Activated CD4-positive, alpha-beta memory T cell treated with anti-CD3 and anti-CD28 coated beads, Interleukin-2, amount 10 ng/mL, durations not matched to agents 7 days and 5 days (primary cell): ENCODE results near the gene SDS. TPM values are rescaled to one million over a fixed set of nuclear protein-coding genes. Genes with fewer than 3 reads are reported as not detected.

ENCODE experiments used
- CTCF ChIA-PET: fragments of 350-600 bp; sonication (Branson Sonifier 250); formaldehyde crosslinking; loops from one replicate; lab custom pipeline; 2021; ENCODE audit warnings: antibody characterized with exemption, inconsistent platforms; lab: Charles Lee
- POLR2A ChIA-PET: fragments of 350-600 bp; sonication (Branson Sonifier 250); formaldehyde crosslinking; loops from one replicate; lab custom pipeline; 2021; ENCODE audit warnings: antibody characterized with exemption; lab: Charles Lee
- DNase-seq: peaks from one replicate; pipeline ENCODE4 v3.0.0-alpha.2; 2020
- H3K27ac Mint-ChIP-seq: one replicate; pipeline ENCODE4 v1.8.0; 2021; ENCODE audit warnings: mild to moderate bottlenecking, mixed read lengths
- H3K27me3 Mint-ChIP-seq: one replicate; pipeline ENCODE4 v1.8.0; 2021; ENCODE audit warnings: mixed read lengths
- H3K36me3 Mint-ChIP-seq: one replicate; pipeline ENCODE4 v1.8.0; 2021; ENCODE audit warnings: low read depth, mixed read lengths
- H3K4me1 Mint-ChIP-seq: one replicate; pipeline ENCODE4 v1.8.0; 2021; ENCODE audit warnings: mixed read lengths
- H3K4me3 Mint-ChIP-seq: one replicate; pipeline ENCODE4 v1.8.0; 2021; ENCODE audit warnings: mild to moderate bottlenecking, mixed read lengths
- H3K9me3 Mint-ChIP-seq: one replicate; pipeline ENCODE4 v1.8.0; 2021; ENCODE audit warnings: mixed read lengths
- total RNA-seq, 2 experiments: library from RNA; stranded (reverse); gene quantifications; one replicate each; pipeline ENCODE4 v1.2.3, GENCODE V29; 2021

SDS gene
- total RNA-seq, 2 experiments from 2014 or later: not detected

DNA sequence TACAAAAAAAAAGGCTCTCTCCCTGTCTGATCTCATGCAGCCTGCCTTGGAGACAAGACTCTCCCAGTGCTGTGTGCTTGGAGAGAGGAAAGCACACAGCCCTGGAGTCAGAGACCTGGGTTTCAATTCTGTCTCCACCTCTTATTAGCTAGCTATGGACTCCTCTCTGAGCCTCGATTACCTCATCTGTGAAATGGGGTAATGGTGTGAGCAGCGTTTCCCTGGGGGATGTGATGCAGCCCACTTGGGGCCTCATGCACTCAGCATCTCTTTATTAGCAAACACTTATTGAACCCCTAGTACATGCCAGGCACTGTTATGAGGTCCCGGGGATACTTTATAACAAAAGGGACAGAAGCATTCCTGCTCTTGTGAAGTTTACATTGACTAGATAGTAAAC is 12.5 kb downstream of the SDS start:
- ChIA-PET CTCF (no interaction called here), POLR2A (no interaction called here)
- H3K27me3 Mint-ChIP-seq: no peaks in the 10 kb centered on the region
- no peak overlapping the region for H3K27ac Mint-ChIP-seq
- no peaks in the 10 kb centered on the region for H3K36me3 Mint-ChIP-seq
- no peaks in the 10 kb centered on the region for H3K9me3 Mint-ChIP-seq
- no peak for DNase-seq
- H3K4me1 Mint-ChIP-seq: no peaks in the 10 kb centered on the region
- no peak overlapping the region for H3K4me3 Mint-ChIP-seq

DNA sequence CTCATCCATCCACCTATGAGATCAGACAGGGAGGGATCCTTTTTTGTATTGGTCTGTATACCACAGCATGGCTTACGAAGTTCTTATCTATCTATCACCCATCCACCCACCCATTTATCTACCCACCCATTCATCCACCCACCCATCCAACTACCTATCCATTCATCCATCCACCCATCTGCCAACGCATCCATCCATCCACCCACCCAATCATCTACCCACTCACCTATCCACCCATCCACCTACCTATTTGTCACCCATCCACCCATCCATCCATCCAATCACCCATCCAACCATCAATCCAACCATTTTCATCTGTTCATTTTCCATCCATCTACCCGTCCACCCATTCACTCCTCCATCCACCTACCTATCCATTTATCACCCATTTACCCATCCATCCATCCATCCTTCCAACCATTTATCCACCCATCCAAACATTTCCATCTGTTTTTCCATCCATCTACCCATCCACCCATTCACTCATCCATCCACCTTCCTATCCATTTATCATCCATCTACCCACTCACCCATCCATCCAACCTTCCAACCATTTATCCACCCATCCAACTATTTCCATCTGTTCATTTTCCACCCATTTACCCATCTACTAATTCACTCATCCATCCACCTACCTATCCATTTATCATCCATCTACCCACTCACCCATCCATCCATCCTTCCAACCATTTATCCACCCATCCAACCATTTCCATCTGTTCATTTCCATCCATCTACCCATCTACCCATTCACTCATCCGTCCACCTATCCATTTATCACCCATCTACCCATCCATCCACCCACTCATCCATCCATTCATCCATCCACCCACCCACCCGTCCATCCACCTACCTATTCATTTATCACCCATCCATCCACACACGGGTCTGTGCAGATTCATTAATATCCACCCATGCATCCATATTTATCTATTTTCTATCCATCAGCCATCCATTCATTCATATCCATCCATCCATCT is 13.3 kb downstream of the SDS start:
- no peaks in the 10 kb centered on the region for H3K9me3 Mint-ChIP-seq
- H3K27ac Mint-ChIP-seq: no peak overlapping the region
- ChIA-PET CTCF (no interaction called here), POLR2A (no interaction called here)
- no peaks in the 10 kb centered on the region for H3K36me3 Mint-ChIP-seq
- H3K27me3 Mint-ChIP-seq: no peaks in the 10 kb centered on the region
- no peak for DNase-seq
- no peaks in the 10 kb centered on the region for H3K4me1 Mint-ChIP-seq
- no peak overlapping the region for H3K4me3 Mint-ChIP-seq

DNA sequence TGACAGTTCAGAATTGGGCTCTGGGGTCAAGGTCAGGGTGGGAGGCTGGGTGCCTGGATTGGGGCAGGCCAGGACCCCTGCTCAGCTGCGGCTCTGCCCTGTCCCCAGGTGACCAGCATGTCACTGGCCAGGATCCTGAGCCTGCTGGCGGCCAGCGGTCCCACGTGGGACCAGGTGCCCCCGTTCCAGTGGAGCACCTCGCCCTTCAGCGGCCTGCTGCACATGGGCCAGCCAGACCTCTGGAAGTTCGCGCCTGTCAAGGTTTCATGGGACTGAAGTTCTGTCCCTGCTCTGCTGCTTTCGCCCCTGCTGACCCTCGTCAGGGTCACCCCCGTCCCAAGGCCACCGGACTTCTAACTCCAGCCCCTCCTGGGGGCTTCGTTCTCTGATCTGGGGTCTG is 15.3 kb downstream of the SDS start:
- H3K36me3 Mint-ChIP-seq: no peaks in the 10 kb centered on the region

DNA sequence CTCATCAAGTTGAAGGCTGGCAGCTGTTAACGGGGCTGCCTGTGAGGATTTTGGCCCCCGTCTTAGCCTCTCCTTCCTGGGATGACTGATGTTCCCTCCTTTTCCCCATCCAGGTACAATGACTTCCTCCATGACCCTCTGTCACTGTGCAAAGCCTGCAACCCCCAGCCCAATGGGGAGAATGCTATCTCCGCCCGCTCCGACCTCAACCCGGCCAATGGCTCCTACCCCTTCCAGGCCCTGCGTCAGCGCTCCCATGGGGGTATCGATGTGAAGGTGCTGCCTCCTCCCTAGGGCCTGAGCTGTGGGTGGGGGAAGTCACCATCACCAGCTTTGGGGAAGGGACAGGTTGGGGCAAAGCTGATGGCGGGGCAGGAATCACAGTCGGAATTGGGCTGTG is 16.1 kb downstream of the SDS start:
- ChIA-PET CTCF (no interaction called here), POLR2A (no interaction called here)
- no peaks in the 10 kb centered on the region for H3K9me3 Mint-ChIP-seq
- H3K4me1 Mint-ChIP-seq: no peaks in the 10 kb centered on the region
- no peaks in the 10 kb centered on the region for H3K27me3 Mint-ChIP-seq
- H3K27ac Mint-ChIP-seq: no peak overlapping the region
- no peaks in the 10 kb centered on the region for H3K36me3 Mint-ChIP-seq
- DNase-seq: no peak
- H3K4me3 Mint-ChIP-seq: no peak overlapping the region

More for the DNA sequence above, 15.3 kb downstream of the SDS start:
- Mint-ChIP-seq H3K4me3 (no peak overlapping the region), H3K27me3 (no peaks in the 10 kb centered on the region), H3K9me3 (no peaks in the 10 kb centered on the region), H3K4me1 (no peaks in the 10 kb centered on the region), H3K27ac (no peak overlapping the region)
- POLR2A ChIA-PET: no interaction called here
- DNase-seq: no peak
- CTCF ChIA-PET: no interaction called here

DNA sequence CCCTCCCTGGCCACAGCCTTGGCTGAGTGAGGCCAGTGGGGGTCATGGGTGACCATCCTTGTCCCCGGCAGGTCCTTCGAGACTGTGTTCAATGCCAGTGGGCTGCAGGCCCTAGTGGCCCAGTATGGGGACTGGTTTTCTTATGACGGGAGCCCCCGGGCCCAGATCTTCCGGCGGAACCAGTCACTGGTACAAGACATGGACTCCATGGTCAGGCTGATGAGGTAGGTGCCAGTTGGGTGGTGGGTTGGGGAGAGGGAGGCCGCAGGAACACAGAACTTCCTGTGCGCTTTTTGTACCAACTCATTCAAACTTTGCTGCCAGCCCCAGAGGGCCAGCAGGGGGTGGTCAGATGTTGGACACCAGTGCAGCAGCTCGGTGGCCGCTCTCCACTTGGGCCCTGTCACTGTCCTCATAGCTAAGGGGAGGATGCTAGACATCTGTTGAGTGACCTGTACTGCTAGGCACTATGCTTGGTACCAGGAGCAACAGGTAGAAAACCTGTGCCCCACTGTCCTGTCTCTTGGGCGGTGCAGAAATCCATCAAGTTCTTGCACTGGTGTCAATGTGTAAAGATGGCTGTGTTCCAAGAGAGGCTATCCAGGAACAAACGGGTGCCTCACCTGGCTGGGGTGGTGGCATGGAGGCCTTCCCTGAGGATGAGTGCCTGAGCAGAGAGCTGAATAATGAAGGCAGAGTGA is 16.7 kb downstream of the SDS start:
- no peak for DNase-seq
- POLR2A ChIA-PET: no interaction called here
- Mint-ChIP-seq H3K9me3 (no peaks in the 10 kb centered on the region), H3K27me3 (no peaks in the 10 kb centered on the region), H3K4me1 (no peaks in the 10 kb centered on the region), H3K27ac (no peak overlapping the region), H3K36me3 (no peaks in the 10 kb centered on the region), H3K4me3 (no peak overlapping the region)
- CTCF ChIA-PET: no interaction called here

DNA sequence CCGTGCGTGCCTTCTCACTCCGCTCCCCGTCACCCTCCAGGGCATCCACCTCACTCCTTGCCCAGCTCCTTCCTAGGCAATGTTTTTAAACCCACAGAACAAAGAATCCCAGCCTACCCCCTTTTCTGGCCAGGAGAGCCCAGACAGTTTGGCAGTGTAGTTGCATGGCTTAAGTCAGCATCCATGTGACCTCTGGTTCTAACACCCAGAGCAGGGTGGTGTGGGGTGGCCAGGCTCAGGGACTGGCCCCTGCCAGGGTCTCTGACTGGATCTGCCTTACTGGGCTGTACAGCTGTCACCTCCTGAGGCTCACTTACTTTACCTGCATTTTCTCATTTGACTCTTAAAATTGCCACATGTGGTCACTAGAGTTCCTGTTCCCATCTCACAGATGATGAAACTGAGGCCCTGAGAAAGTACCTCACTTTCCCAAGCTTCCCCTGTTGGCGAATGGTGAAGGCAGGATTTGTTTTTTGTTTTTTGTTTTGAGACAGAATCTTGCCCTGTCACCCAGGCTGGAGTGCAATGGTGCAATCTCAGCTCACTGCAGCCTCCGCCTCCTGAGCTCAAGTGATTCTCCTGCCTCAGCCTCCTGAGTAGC is 18.3 kb downstream of the SDS start:
- no peak overlapping the region for H3K4me3 Mint-ChIP-seq
- no peaks in the 10 kb centered on the region for H3K9me3 Mint-ChIP-seq
- no peak for DNase-seq
- H3K27me3 Mint-ChIP-seq: no peaks in the 10 kb centered on the region
- H3K27ac Mint-ChIP-seq: no peak overlapping the region
- H3K4me1 Mint-ChIP-seq: no peaks in the 10 kb centered on the region
- no peaks in the 10 kb centered on the region for H3K36me3 Mint-ChIP-seq
- ChIA-PET POLR2A (no interaction called here), CTCF (no interaction called here)

DNA sequence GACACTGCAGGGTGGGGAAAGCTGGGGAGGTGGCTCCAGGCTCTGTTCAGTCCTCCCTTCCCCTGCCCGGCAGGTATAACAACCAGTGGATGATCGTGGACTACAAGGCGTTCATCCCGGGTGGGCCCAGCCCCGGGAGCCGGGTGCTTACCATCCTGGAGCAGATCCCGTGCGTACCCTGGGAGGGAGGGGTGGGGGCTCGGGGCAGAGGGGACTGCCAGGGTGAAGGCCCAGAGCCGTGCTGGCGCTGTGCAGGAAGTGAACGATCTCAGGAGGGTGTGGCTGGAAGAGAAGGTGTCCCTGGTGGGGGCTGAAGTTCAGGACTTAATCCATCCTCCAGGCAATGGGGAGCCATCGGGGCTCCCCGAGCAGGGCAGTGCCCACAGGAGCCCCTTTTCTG is 18.9 kb downstream of the SDS start:
- POLR2A ChIA-PET: no interaction called here
- CTCF ChIA-PET: no interaction called here
- H3K9me3 Mint-ChIP-seq: no peaks in the 10 kb centered on the region
- no peak overlapping the region for H3K4me3 Mint-ChIP-seq
- H3K36me3 Mint-ChIP-seq: no peaks in the 10 kb centered on the region
- no peak overlapping the region for H3K27ac Mint-ChIP-seq
- no peaks in the 10 kb centered on the region for H3K27me3 Mint-ChIP-seq
- no peaks in the 10 kb centered on the region for H3K4me1 Mint-ChIP-seq
- DNase-seq: no peak

DNA sequence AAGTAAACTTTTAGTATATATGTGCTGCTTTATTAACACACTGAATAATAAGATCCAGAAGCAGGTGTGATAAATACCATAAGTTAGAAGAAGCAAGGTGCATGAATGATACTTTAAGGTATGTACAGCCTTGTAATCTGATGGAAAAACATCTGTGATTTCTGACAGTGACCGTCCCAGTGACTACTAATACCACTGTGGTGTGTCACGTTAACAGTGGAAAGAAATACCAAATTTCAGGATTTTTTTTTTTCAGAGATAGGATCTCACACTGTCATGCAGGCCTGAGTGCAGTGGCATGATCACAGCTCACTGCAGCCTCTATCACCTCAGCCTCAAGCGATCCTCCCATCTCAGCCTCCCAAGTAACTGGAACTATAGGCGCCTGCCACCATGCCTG is 21.5 kb downstream of the SDS start:
- Mint-ChIP-seq H3K27ac (no peak overlapping the region), H3K9me3 (no peaks in the 10 kb centered on the region), H3K4me3 (no peak overlapping the region), H3K4me1 (no peaks in the 10 kb centered on the region), H3K36me3 (no peaks in the 10 kb centered on the region), H3K27me3 (no peaks in the 10 kb centered on the region)
- POLR2A ChIA-PET: no interaction called here
- DNase-seq: no peak
- CTCF ChIA-PET: no interaction called here

DNA sequence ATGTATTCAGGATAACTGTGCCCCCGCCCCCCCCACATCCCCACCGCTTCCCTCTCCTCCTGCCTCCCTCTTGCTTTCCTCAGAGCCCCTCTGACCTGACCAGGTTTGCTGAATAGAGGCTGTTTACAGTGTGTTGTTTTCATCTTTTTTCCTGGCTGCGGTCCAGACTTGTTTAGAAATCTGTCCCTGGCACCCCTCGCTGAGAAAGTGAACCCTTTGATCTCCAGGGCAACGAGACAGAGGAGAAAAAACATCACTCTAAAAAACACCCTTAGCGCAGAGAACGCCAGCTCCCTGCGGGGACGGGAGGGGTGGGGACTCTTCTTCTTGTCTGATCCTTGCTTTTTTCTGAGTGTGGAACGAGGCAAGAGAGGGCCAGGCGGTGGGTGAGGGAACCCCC is 22.5 kb downstream of the SDS start:
- Mint-ChIP-seq H3K27me3 (no peaks in the 10 kb centered on the region), H3K4me1 (no peaks in the 10 kb centered on the region), H3K4me3 (no peak overlapping the region), H3K36me3 (no peaks in the 10 kb centered on the region), H3K9me3 (no peaks in the 10 kb centered on the region), H3K27ac (no peak overlapping the region)
- DNase-seq: no peak
- POLR2A ChIA-PET: no interaction called here
- CTCF ChIA-PET: no interaction called here

DNA sequence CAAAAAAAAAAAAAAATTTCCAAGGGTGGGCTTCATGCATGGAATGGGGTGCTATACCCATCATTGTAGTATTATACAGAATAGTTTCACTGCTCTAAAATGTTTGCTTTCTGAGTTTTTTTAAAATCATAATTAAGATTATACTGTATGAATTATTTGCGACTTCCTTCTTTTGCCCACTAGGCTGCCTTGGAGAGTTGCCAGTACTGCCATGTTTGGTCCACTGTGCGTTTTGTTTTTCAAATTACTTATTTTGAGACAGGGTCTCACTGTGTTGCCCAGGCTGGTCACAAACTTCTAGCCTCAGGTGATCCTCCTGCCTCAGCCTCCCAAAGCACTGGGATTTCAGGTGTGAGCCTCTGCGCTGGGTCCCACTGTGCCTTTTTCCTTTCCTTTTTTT is 25.4 kb downstream of the SDS start:
- CTCF ChIA-PET: no interaction called here
- H3K4me3 Mint-ChIP-seq: no peak overlapping the region

DNA sequence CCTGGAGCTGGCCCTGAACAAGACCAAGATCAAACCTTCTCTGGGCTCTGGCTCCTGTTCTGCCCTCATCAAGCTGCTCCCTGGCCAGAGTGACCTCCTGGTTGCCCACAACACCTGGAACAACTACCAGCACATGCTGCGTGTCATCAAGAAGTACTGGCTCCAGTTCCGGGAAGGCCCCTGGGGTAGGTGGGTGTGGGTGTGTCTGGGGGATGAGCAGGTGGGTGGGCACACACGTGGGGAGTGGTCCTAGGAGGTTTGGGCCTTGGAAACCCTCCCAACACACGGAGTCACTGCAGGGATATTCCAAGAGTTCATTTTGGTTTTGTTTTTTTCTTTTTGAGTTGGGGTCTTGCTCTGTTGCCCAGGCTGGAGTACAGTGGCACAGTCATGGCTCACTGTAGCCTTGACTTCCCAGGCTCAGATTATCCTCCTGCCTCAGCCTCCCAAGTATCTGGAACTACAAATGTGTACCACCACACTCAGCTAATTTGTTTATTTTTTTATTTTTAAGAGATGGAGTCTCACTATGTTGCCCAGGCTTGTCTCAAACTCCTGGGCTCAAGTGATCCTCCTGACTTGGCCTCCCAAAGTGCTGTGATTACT is 28.8 kb downstream of the SDS start:
- H3K27me3 Mint-ChIP-seq: no peaks in the 10 kb centered on the region
- no peak overlapping the region for H3K4me3 Mint-ChIP-seq
- no peak overlapping the region for H3K27ac Mint-ChIP-seq
- peaks cover 6% of the 10 kb centered on the region for H3K4me1 Mint-ChIP-seq
- ChIA-PET CTCF (no interaction called here), POLR2A (interaction anchor here (0.5 kb wide), 1 partner anchor 178 kb away, joined by 3 read pairs; no protein-coding TSS in a partner anchor)
- no peak for DNase-seq
- H3K9me3 Mint-ChIP-seq: no peaks in the 10 kb centered on the region
- no peaks in the 10 kb centered on the region for H3K36me3 Mint-ChIP-seq

More for the DNA sequence above, 25.4 kb downstream of the SDS start:
- H3K27me3 Mint-ChIP-seq: no peaks in the 10 kb centered on the region
- no peaks in the 10 kb centered on the region for H3K4me1 Mint-ChIP-seq
- H3K9me3 Mint-ChIP-seq: no peaks in the 10 kb centered on the region
- no peak overlapping the region for H3K27ac Mint-ChIP-seq
- no peaks in the 10 kb centered on the region for H3K36me3 Mint-ChIP-seq
- DNase-seq: no peak
- POLR2A ChIA-PET: no interaction called here

DNA sequence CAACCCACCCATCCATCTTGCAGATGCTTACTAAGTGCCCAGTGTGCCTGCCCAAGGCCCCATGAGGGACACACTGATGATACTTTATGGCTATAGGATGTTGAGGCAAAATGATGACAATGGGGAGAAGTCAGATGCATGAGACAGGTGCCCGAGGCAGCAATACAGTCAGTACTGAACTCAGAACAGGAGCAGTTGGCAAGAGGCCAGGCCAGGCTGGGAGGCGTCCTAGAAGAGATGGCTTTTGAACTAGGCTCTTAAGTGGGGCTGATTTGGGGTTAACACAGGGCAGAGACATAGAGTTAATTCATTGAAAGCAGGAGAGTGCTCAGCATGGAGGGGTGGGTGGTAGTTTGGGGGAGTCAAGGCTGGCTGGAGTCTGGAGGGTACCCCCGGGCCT is 29.7 kb downstream of the SDS start:
- ChIA-PET CTCF (no interaction called here), POLR2A (interaction anchor here (0.5 kb wide), 1 partner anchor 177 kb away, joined by 3 read pairs; no protein-coding TSS in a partner anchor)
- H3K27me3 Mint-ChIP-seq: no peaks in the 10 kb centered on the region
- H3K27ac Mint-ChIP-seq: no peak overlapping the region
- peaks cover 6% of the 10 kb centered on the region for H3K4me1 Mint-ChIP-seq
- H3K4me3 Mint-ChIP-seq: no peak overlapping the region
- no peaks in the 10 kb centered on the region for H3K36me3 Mint-ChIP-seq
- no peaks in the 10 kb centered on the region for H3K9me3 Mint-ChIP-seq
- no peak for DNase-seq

DNA sequence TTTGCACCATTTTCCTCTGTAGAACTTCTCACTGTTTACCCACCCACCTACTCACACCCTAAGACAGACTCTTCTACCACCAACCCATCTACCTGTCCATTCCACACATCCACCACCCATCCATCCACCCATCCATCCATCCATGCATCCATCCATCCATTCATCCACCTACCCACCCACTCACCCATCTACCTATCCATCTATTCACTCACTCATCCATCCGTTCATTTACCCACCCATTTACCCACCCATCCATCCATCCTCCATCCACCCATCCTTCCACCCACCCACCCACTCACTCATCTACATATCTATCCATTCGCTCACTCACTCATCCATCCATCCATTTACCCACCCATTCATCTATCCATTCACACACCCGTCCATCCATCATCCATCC is 30.2 kb downstream of the SDS start:
- H3K9me3 Mint-ChIP-seq: no peaks in the 10 kb centered on the region
- CTCF ChIA-PET: no interaction called here
- no peaks in the 10 kb centered on the region for H3K27me3 Mint-ChIP-seq
- no peak overlapping the region for H3K4me3 Mint-ChIP-seq
- H3K4me1 Mint-ChIP-seq: peaks cover 6% of the 10 kb centered on the region
- POLR2A ChIA-PET: no interaction called here
- no peak for DNase-seq
- no peak overlapping the region for H3K27ac Mint-ChIP-seq
- no peaks in the 10 kb centered on the region for H3K36me3 Mint-ChIP-seq
